ENCODE results near the gene TMEM11. TPM values are rescaled to one million over a fixed set of nuclear protein-coding genes. Genes with fewer than 3 reads are reported as not detected.

TMEM11 gene
- total and polyA plus RNA-seq, 8 donors, result 0.87 to 30.8 (median 13.1) TPM

GRCh38 chr17:21243516-21244303 is 29.7 kb upstream of the TMEM11 start:
- 68 to 78% (median 73%) methylated on average over 15 to 23 of the region's 23 CpGs for WGBS, 5 donors
- H3K27ac ChIP-seq, result no peak overlapping the region
- peaks cover 0 to 40% (median 32%) of the 10 kb centered on the region in 4 donors for H3K36me3 ChIP-seq
- no peaks in the 10 kb centered on the region for H3K9me3 ChIP-seq
- H3K27me3 ChIP-seq, result no peaks in the 10 kb centered on the region
- peaks cover 0 to 14% (median 0%) of the 10 kb centered on the region in 4 donors for H3K4me1 ChIP-seq
- no peak for DNase-seq
- H3K4me3 ChIP-seq, result no peak overlapping the region
- intact Hi-C loops (cut with DNase I; ENCODE audit: low total_unique reads), result no loop called here
- TF ChIP-seq, protein P1, sequence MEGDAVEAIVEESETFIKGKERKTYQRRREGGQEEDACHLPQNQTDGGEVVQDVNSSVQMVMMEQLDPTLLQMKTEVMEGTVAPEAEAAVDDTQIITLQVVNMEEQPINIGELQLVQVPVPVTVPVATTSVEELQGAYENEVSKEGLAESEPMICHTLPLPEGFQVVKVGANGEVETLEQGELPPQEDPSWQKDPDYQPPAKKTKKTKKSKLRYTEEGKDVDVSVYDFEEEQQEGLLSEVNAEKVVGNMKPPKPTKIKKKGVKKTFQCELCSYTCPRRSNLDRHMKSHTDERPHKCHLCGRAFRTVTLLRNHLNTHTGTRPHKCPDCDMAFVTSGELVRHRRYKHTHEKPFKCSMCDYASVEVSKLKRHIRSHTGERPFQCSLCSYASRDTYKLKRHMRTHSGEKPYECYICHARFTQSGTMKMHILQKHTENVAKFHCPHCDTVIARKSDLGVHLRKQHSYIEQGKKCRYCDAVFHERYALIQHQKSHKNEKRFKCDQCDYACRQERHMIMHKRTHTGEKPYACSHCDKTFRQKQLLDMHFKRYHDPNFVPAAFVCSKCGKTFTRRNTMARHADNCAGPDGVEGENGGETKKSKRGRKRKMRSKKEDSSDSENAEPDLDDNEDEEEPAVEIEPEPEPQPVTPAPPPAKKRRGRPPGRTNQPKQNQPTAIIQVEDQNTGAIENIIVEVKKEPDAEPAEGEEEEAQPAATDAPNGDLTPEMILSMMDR (IDR thresholded peaks at IDR 0.05), result no peak
- no peak for TF ChIP-seq EP300 (IDR thresholded peaks at IDR 0.05)
- no peak for TF ChIP-seq POLR2AphosphoS5 (IDR thresholded peaks at IDR 0.05)
- no peak for TF ChIP-seq POLR2A (IDR thresholded peaks at IDR 0.05)

GRCh38 chr17:21242780-21243515 is 29.0 kb upstream of the TMEM11 start:
- intact Hi-C loops (cut with DNase I; ENCODE audit: low total_unique reads), result no loop called here
- H3K27ac ChIP-seq, result no peak overlapping the region

DNA sequence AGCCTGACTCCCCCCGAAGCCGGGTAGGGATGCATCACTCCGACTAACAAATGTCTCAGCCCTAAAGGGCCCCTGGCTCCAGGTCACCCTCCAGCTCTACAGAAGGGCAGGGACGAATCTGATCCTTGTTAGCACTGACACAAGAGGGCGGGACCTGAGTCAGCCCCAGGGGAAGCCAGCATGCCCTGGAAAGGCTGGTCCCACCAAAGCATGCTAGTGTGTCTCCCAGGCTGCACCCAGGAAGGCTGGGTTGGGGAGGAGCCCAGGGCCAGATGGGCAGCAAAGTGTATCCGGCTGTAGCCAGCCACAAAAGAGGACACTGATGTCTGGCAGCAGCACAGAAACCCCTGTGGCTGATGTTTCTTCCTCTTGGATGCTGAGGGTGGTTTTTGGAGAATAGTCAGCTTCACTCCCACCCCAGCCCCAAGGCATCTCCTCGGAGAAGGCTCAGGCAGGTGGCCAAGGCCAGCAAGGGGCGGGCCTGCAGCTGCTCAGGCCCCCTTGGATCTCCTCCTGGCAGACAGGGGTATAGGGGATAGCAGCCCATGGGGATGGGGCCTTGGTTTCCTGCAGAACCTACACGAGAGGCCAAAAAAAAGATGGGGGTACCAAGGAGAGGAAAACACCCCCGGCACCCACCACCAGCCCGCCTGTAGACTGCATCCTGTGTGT is 28.2 kb upstream of the TMEM11 start:
- no peaks in the 10 kb centered on the region for H3K9me3 ChIP-seq
- WGBS, 5 donors, result 70 to 84% (median 76%) methylated on average over 7 to 11 of the region's 11 CpGs
- no peak for DNase-seq
- peaks cover 0 to 34% (median 29%) of the 10 kb centered on the region in 4 donors for H3K36me3 ChIP-seq
- H3K4me1 ChIP-seq, result peaks cover 0 to 8% (median 0%) of the 10 kb centered on the region in 4 donors
- H3K27ac ChIP-seq, result no peak overlapping the region
- intact Hi-C loops (cut with DNase I; ENCODE audit: low total_unique reads), result no loop called here
- H3K4me3 ChIP-seq, result no peak overlapping the region
- H3K27me3 ChIP-seq, result no peaks in the 10 kb centered on the region
- TF ChIP-seq EP300 (IDR thresholded peaks at IDR 0.05), result no peak
- no peak for TF ChIP-seq POLR2A (IDR thresholded peaks at IDR 0.05)
- TF ChIP-seq, protein P1 (IDR thresholded peaks at IDR 0.05), result no peak
- no peak for TF ChIP-seq POLR2AphosphoS5 (IDR thresholded peaks at IDR 0.05)

More at GRCh38 chr17:21242780-21243515, 29.0 kb upstream of the TMEM11 start:
- 83 to 91% (median 88%) methylated on average over 17 to 26 of the region's 26 CpGs for WGBS, 5 donors
- peaks cover 0 to 8% (median 0%) of the 10 kb centered on the region in 4 donors for H3K4me1 ChIP-seq
- H3K4me3 ChIP-seq, result no peak overlapping the region
- H3K9me3 ChIP-seq, result no peaks in the 10 kb centered on the region
- TF ChIP-seq POLR2A (IDR thresholded peaks at IDR 0.05), result no peak
- TF ChIP-seq, protein P1 (IDR thresholded peaks at IDR 0.05), result no peak
- no peak for TF ChIP-seq EP300 (IDR thresholded peaks at IDR 0.05)
- TF ChIP-seq POLR2AphosphoS5 (IDR thresholded peaks at IDR 0.05), result no peak
- DNase-seq, result no peak
- H3K36me3 ChIP-seq, result peaks cover 0 to 40% (median 32%) of the 10 kb centered on the region in 4 donors
- H3K27me3 ChIP-seq, result no peaks in the 10 kb centered on the region

GRCh38 chr17:21241564-21241963 is 27.6 kb upstream of the TMEM11 start:
- Histone ChIP-seq H3K4me1 (peaks cover 0 to 8% (median 0%) of the 10 kb centered on the region in 4 donors), H3K36me3 (peaks cover 0 to 31% (median 29%) of the 10 kb centered on the region in 4 donors), H3K27me3 (no peaks in the 10 kb centered on the region), H3K4me3 (no peak overlapping the region), H3K27ac (no peak overlapping the region), H3K9me3 (no peaks in the 10 kb centered on the region)
- no peak for DNase-seq
- TF ChIP-seq POLR2AphosphoS5 (IDR thresholded peaks at IDR 0.05), result no peak
- no peak for TF ChIP-seq EP300 (IDR thresholded peaks at IDR 0.05)
- no peak for TF ChIP-seq POLR2A (IDR thresholded peaks at IDR 0.05)
- TF ChIP-seq, protein P1 (IDR thresholded peaks at IDR 0.05), result no peak
- WGBS, 5 donors, result 83 to 88% (median 86%) methylated on average over 9 to 11 of the region's 11 CpGs
- intact Hi-C loops (cut with DNase I; ENCODE audit: low total_unique reads), result no loop called here
